Astrocyte (in vitro differentiated cells and primary cell): Measurements from ENCODE around the gene NPTX2. TPM values are rescaled to one million over a fixed set of nuclear protein-coding genes. Genes with fewer than 3 reads are reported as not detected.

Experiments used
- DNase-seq: peaks from one replicate; pipeline ENCODE4 v3.0.0-alpha.2; 2010; ENCODE audit warnings: low read depth
- FAIRE-seq: peaks from 2 replicates; lab custom pipeline; 2011; peaks lifted over from hg19 to GRCh38; lab: Jason Lieb, UNC
- H2AFZ ChIP-seq: 2 replicates; pipeline ENCODE4 v1.6.0; 2012; ENCODE audit warnings: low read depth, low read length, inconsistent platforms
- H3K27ac ChIP-seq: 2 replicates; pipeline ENCODE4 v1.5.1; 2011; ENCODE audit warnings: low read depth, low read length, inconsistent platforms
- H3K27me3 ChIP-seq: 2 replicates; pipeline ENCODE4 v1.6.0; 2011; ENCODE audit warnings: low read length, inconsistent platforms; ENCODE audit not compliant: insufficient read depth
- H3K36me3 ChIP-seq: 2 replicates; pipeline ENCODE4 v1.5.1; 2011; ENCODE audit warnings: low read length, inconsistent platforms; ENCODE audit not compliant: insufficient read depth
- H3K4me1 ChIP-seq: 2 replicates; pipeline ENCODE4 v1.5.1; 2011; ENCODE audit warnings: low read length, inconsistent platforms; ENCODE audit not compliant: insufficient read depth
- H3K4me2 ChIP-seq: 2 replicates; pipeline ENCODE4 v1.6.0; 2012; ENCODE audit warnings: low read length, inconsistent platforms
- H3K4me3 ChIP-seq: 2 replicates; pipeline ENCODE4 v1.5.1; 2011; ENCODE audit warnings: low read depth, mild to moderate bottlenecking, low read length, inconsistent platforms; ENCODE audit not compliant: insufficient read depth
- H3K79me2 ChIP-seq: 2 replicates; pipeline ENCODE4 v1.6.0; 2012; ENCODE audit warnings: mild to moderate bottlenecking, low read length, inconsistent platforms; ENCODE audit not compliant: insufficient read depth
- H3K9ac ChIP-seq: 2 replicates; pipeline ENCODE4 v1.6.0; 2012; ENCODE audit warnings: mild to moderate bottlenecking, low read length, inconsistent platforms
- H3K9me3 ChIP-seq: 2 replicates; pipeline ENCODE4 v1.5.1; 2012; ENCODE audit warnings: low read depth, mild to moderate bottlenecking, low read length, inconsistent platforms; ENCODE audit not compliant: insufficient read depth
- H4K20me1 ChIP-seq: 2 replicates; pipeline ENCODE4 v1.6.0; 2012; ENCODE audit warnings: low read length, inconsistent platforms; ENCODE audit not compliant: insufficient read depth
- H3K27ac Mint-ChIP-seq: one replicate; pipeline ENCODE4 v1.8.0; 2021; ENCODE audit warnings: mild to moderate bottlenecking, mixed read lengths; ENCODE audit not compliant: unreplicated experiment
- H3K27me3 Mint-ChIP-seq: one replicate; pipeline ENCODE4 v1.8.0; 2021; ENCODE audit warnings: low read depth, mixed read lengths; ENCODE audit not compliant: unreplicated experiment
- H3K36me3 Mint-ChIP-seq: one replicate; pipeline ENCODE4 v1.8.0; 2021; ENCODE audit warnings: low read depth, mixed read lengths; ENCODE audit not compliant: unreplicated experiment
- H3K4me1 Mint-ChIP-seq: one replicate; pipeline ENCODE4 v1.8.0; 2021; ENCODE audit warnings: low read depth, mixed read lengths; ENCODE audit not compliant: unreplicated experiment
- H3K4me3 Mint-ChIP-seq: one replicate; pipeline ENCODE4 v1.8.0; 2021; ENCODE audit warnings: mild to moderate bottlenecking, moderate library complexity, mixed read lengths; ENCODE audit not compliant: unreplicated experiment
- H3K9me3 Mint-ChIP-seq: one replicate; pipeline ENCODE4 v1.8.0; 2021; ENCODE audit warnings: mild to moderate bottlenecking, mixed read lengths; ENCODE audit not compliant: unreplicated experiment
- CTCF ChIP-seq: IDR thresholded peaks from 2 replicates; pipeline ENCODE4 v1.5.1; 2011; ENCODE audit warnings: low read depth, mild to moderate bottlenecking, inconsistent platforms, low read length, moderate library complexity; ENCODE audit not compliant: insufficient read depth
- EZH2 ChIP-seq: IDR thresholded peaks from 2 replicates; pipeline ENCODE4 v1.6.1; 2012; ENCODE audit warnings: mild to moderate bottlenecking, low read length, inconsistent platforms; ENCODE audit not compliant: insufficient read depth
- total RNA-seq: library from RNA; stranded (reverse); gene quantifications from 2 replicates; pipeline ENCODE4 v1.2.1, GENCODE V29; 2021

The NPTX2 gene
- total RNA-seq, 1 donor from 2014 or later, result 2.4 TPM

DNA sequence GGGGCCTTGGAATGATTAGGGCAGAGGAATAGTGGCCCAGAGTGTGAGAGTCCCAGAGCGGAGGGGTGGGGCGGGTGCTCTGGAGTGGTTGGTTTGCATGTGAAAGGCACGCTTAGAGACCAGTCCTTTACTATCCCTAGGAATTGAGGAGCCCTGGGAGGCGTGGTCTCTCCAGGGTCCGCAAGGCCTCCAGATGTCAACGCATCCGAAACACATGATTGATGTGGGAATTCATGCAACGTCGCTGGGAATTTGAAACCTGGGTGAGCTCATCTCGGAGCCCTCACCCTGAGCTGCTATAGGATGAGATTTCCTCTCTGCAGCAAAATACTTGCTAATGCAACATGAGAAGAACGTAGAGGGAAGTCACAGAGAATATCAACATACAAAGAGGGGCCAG is 51.2 kb downstream of the NPTX2 start:
- no peaks in the 10 kb centered on the region for H3K4me1 Mint-ChIP-seq
- Histone ChIP-seq H3K36me3 (no peaks in the 10 kb centered on the region), H2AFZ (no peak overlapping the region), H3K27ac (no peak overlapping the region), H3K4me2 (no peak overlapping the region), H3K79me2 (no peaks in the 10 kb centered on the region), H3K4me3 (no peak overlapping the region), H3K9me3 (peaks cover 3% of the 10 kb centered on the region), H3K27me3 (no peaks in the 10 kb centered on the region), H3K9ac (no peak overlapping the region), H4K20me1 (no peaks in the 10 kb centered on the region), H3K4me1 (no peaks in the 10 kb centered on the region)
- peaks cover 61% of the 10 kb centered on the region for H3K27me3 Mint-ChIP-seq
- peaks cover 10% of the 10 kb centered on the region for H3K9me3 Mint-ChIP-seq
- TF ChIP-seq EZH2 (no peak), CTCF (no peak)
- DNase-seq (no peak), FAIRE-seq (no peak)
- H3K27ac Mint-ChIP-seq, result no peak overlapping the region
- H3K36me3 Mint-ChIP-seq, result no peaks in the 10 kb centered on the region
- no peak overlapping the region for H3K4me3 Mint-ChIP-seq

- Histone ChIP-seq H3K9me3 (peaks cover 3% of the 10 kb centered on the region), H3K9ac (no peak overlapping the region), H3K79me2 (no peaks in the 10 kb centered on the region), H3K4me2 (no peak overlapping the region), H3K27ac (no peak overlapping the region), H3K27me3 (no peaks in the 10 kb centered on the region), H3K4me3 (no peak overlapping the region), H4K20me1 (no peaks in the 10 kb centered on the region), H3K36me3 (no peaks in the 10 kb centered on the region), H3K4me1 (no peaks in the 10 kb centered on the region), H2AFZ (no peak overlapping the region)
- no peak for FAIRE-seq
- H3K4me3 Mint-ChIP-seq, result no peak overlapping the region
- peaks cover 52% of the 10 kb centered on the region for H3K27me3 Mint-ChIP-seq
- peaks cover 8% of the 10 kb centered on the region for H3K9me3 Mint-ChIP-seq
- no peak overlapping the region for H3K27ac Mint-ChIP-seq
- no peak for DNase-seq
- no peak for TF ChIP-seq EZH2
- no peak for TF ChIP-seq CTCF
- no peaks in the 10 kb centered on the region for H3K4me1 Mint-ChIP-seq
- no peaks in the 10 kb centered on the region for H3K36me3 Mint-ChIP-seq
Observed at GRCh38 chr7:98669329-98670000, 52.4 kb downstream of the NPTX2 start.

- Histone ChIP-seq H3K4me3 (no peak overlapping the region), H3K27me3 (no peaks in the 10 kb centered on the region), H3K79me2 (no peaks in the 10 kb centered on the region), H3K36me3 (no peaks in the 10 kb centered on the region), H3K9ac (no peak overlapping the region), H2AFZ (no peak overlapping the region), H3K4me1 (no peaks in the 10 kb centered on the region), H3K9me3 (peaks cover 3% of the 10 kb centered on the region), H3K4me2 (no peak overlapping the region), H4K20me1 (no peaks in the 10 kb centered on the region), H3K27ac (no peak overlapping the region)
- no peak for TF ChIP-seq CTCF
- no peak for TF ChIP-seq EZH2
- Mint-ChIP-seq H3K9me3 (peaks cover 8% of the 10 kb centered on the region), H3K27ac (no peak overlapping the region), H3K27me3 (peaks cover 51% of the 10 kb centered on the region), H3K4me1 (no peaks in the 10 kb centered on the region), H3K4me3 (no peak overlapping the region), H3K36me3 (no peaks in the 10 kb centered on the region)
- no peak for DNase-seq
- no peak for FAIRE-seq
Observed at GRCh38 chr7:98670186-98670585, 53.1 kb downstream of the NPTX2 start.
